K562 (cell line): Measurements from ENCODE around the gene CCDC116. TPM values are rescaled to one million over a fixed set of nuclear protein-coding genes. Genes with fewer than 3 reads are reported as not detected.
A peak's percentile ranks its signal among the peaks of the same experiment; 100 is the strongest.

Source experiments
- ARID3B ChIP-seq: fragments of 250-450 bp; sonication (Bioruptor Pico); IDR thresholded peaks from 2 replicates; pipeline ENCODE4 v1.4.0; 2020; ENCODE audit warnings: borderline replicate concordance
- ASH1L ChIP-seq: fragments of 450-650 bp; IDR thresholded peaks from 2 replicates; pipeline ENCODE4 v1.6.1; 2018; ENCODE audit warnings: borderline replicate concordance, mild to moderate bottlenecking, low read depth; ENCODE audit not compliant: partially characterized antibody
- CHD2 ChIP-seq: IDR thresholded peaks from 2 replicates; pipeline ENCODE4 v1.6.1; 2011; ENCODE audit warnings: low read depth, low read length
- ELK3 ChIP-seq: fragments of 450-650 bp; formaldehyde crosslinking; IDR thresholded peaks from 2 replicates; pipeline ENCODE4 v1.4.0; 2020; ENCODE audit warnings: mild to moderate bottlenecking
- ID3 ChIP-seq, 2 experiments: fragments of 250-450 bp in 1 of 2; fragments of 450-650 bp in 1 of 2; sonication (Bioruptor Pico) in 1 of 2; IDR thresholded peaks; 2 replicates each; pipeline versions ENCODE4 v1.6.1 to v1.8.0; 2016 to 2021; ENCODE audit warnings: mild to moderate bottlenecking in 2 of 2, moderate library complexity in 2 of 2, missing compliant biosample characterization in 1 of 2, missing genetic modification characterization in 1 of 2
- KDM2B ChIP-seq: fragments of 250-450 bp; sonication (Bioruptor Pico); IDR thresholded peaks from 2 replicates; pipeline ENCODE4 v1.8.0; 2021; ENCODE audit warnings: mild to moderate bottlenecking, moderate library complexity
- MED1 ChIP-seq: sonication (generic); formaldehyde crosslinking; IDR thresholded peaks from 2 replicates; pipeline ENCODE4 v1.8.1; 2023; ENCODE audit warnings: missing genetic modification reagents, borderline replicate concordance
- MNT ChIP-seq, 2 experiments: fragments of 450-650 bp; conservative IDR thresholded peaks; 2 replicates each; pipeline ENCODE4 v1.6.1; 2017; ENCODE audit warnings: mild to moderate bottlenecking in 2 of 2, moderate library complexity in 2 of 2
- NR2F6 ChIP-seq: fragments of 450-650 bp; formaldehyde crosslinking; IDR thresholded peaks from 2 replicates; pipeline ENCODE4 v1.4.0; 2020; ENCODE audit warnings: mild to moderate bottlenecking
- SMAD1 ChIP-seq: fragments of 150-350 bp; IDR thresholded peaks from 2 replicates; pipeline ENCODE4 v1.6.1; 2014; ENCODE audit warnings: low read length, low read depth; ENCODE audit not compliant: partially characterized antibody
- SREBF1 ChIP-seq: fragments of 150-350 bp; IDR thresholded peaks from 2 replicates; pipeline ENCODE4 v1.6.1; 2014; ENCODE audit warnings: antibody characterized with exemption, low read depth, low read length, borderline replicate concordance
- U2AF1 ChIP-seq: fragments of 200-400 bp; formaldehyde crosslinking; optimal IDR thresholded peaks from 2 replicates; pipeline ENCODE3; 2017; ENCODE audit warnings: mild to moderate bottlenecking, low read depth, low read length, moderate library complexity
- ZBTB7A ChIP-seq: IDR thresholded peaks from 2 replicates; pipeline ENCODE4 v1.6.1; 2011; ENCODE audit warnings: low read depth, mild to moderate bottlenecking, low read length, moderate library complexity, borderline replicate concordance; ENCODE audit not compliant: control insufficient read depth
- ZKSCAN3 ChIP-seq: fragments of 250-450 bp; sonication (Bioruptor Pico); IDR thresholded peaks from 2 replicates; pipeline ENCODE4 v1.4.0; 2020
- ZNF121 ChIP-seq: sonication (generic); formaldehyde crosslinking; conservative IDR thresholded peaks from 2 replicates; pipeline ENCODE4 v1.8.0; 2022; ENCODE audit warnings: missing genetic modification reagents
- ZNF140 ChIP-seq: fragments of 250-450 bp; sonication (Bioruptor Pico); IDR thresholded peaks from 2 replicates; pipeline ENCODE4 v1.8.0; 2021; ENCODE audit warnings: moderate library complexity, mild to moderate bottlenecking, inconsistent platforms
- ZNF143 ChIP-seq: sonication (generic); formaldehyde crosslinking; IDR thresholded peaks from 2 replicates; pipeline ENCODE4 v1.9.0; 2022; ENCODE audit warnings: mild to moderate bottlenecking, missing genetic modification reagents
- ZNF146 ChIP-seq: IDR thresholded peaks from one replicate; pipeline ENCODE4 v1.6.1; 2018; ENCODE audit warnings: missing compliant biosample characterization; ENCODE audit not compliant: unreplicated experiment
- ZNF174 ChIP-seq: fragments of 250-450 bp; sonication (Bioruptor Pico); IDR thresholded peaks from 2 replicates; pipeline ENCODE4 v1.4.0; 2020; ENCODE audit warnings: mild to moderate bottlenecking
- ZNF263 ChIP-seq: sonication (generic); formaldehyde crosslinking; IDR thresholded peaks from 2 replicates; pipeline ENCODE4 v1.8.0; 2022; ENCODE audit warnings: mild to moderate bottlenecking, missing genetic modification reagents, borderline replicate concordance
- ZNF589 ChIP-seq: fragments of 200-800 bp; sonication (Bioruptor generic); IDR thresholded peaks from 2 replicates; pipeline ENCODE4 v1.6.1; 2016; ENCODE audit warnings: low read depth, missing genetic modification characterization, missing compliant biosample characterization
- ZNF778 ChIP-seq: fragments of 450-650 bp; formaldehyde crosslinking; IDR thresholded peaks from 2 replicates; pipeline ENCODE4 v1.4.0; 2020; ENCODE audit warnings: mild to moderate bottlenecking, moderate library complexity
- ZZZ3 ChIP-seq: fragments of 450-650 bp; IDR thresholded peaks from 2 replicates; pipeline ENCODE4 v1.6.1; 2016; ENCODE audit warnings: antibody characterized with exemption, mild to moderate bottlenecking, moderate library complexity
- polyA plus RNA-seq, 8 experiments: library from polyadenylated mRNA; depleted of rRNA in 4 of 8; stranded (reverse) in 5 of 8; unstranded in 3 of 8; fragments of >200 nt; fragmentation: Nextera tagmentation in 2 of 8; fragmentation: Illumina TruSeq in 1 of 8; extraction: Ambion mirVana in 2 of 8; extraction: Trizol in 1 of 8; gene quantifications; 2 replicates each; pipeline versions ENCODE4 v1.2.1 to v1.2.3, GENCODE V29; 2011 to 2014; ENCODE audit warnings: inconsistent platforms in 1 of 8, missing spikeins in 1 of 8
- total RNA-seq, 7 experiments: library from RNA; depleted of rRNA in 6 of 7; stranded (reverse); fragments of >200 nt in 6 of 7; fragmentation: Illumina TruSeq in 2 of 7; extraction: Trizol in 2 of 7; gene quantifications; 2 replicates each; pipeline versions ENCODE4 v1.2.1 to v1.2.3, GENCODE V29; 2011 to 2021; ENCODE audit warnings: low replicate concordance in 1 of 7

Gene CCDC116
- total and polyA plus RNA-seq, 9 of the 15 experiments (the other 6 are each of a cell fraction or from before 2014, with no cell fraction given) = 1.6 to 11.3 (median 4.7) TPM

GRCh38 chr22:21613553-21614233 is 18.9 kb upstream of the CCDC116 start (continued):
- no peak for TF ChIP-seq ARID3B (CRISPR knock-in tag)
- TF ChIP-seq ZNF140 = 0 out of 2 replicates have a peak, but pooled peaks have one; percentile 48
- TF ChIP-seq NR2F6 (CRISPR knock-in tag) = 0 out of 2 replicates have a peak, but pooled peaks have one; percentile 72
- TF ChIP-seq CHD2 = no peak
- peak; percentile 60; the same call in 1 of the 2 replicates for TF ChIP-seq MED1
- peak; percentile 21; the same call in 1 of the 2 replicates for TF ChIP-seq ZNF589
- no peak for TF ChIP-seq ZNF146 (CRISPR knock-in tag)
- TF ChIP-seq SMAD1 = peak; percentile 16
- no peak for TF ChIP-seq ZBTB7A
- peak; percentile 50; the same call in 1 of the 2 replicates for TF ChIP-seq ZKSCAN3
- TF ChIP-seq MNT (conservative IDR thresholded peaks at IDR 0.05) = no peak
- TF ChIP-seq ID3 (CRISPR knock-in tag; IDR thresholded peaks at IDR 0.05) = no peak
- TF ChIP-seq ID3 (tag; IDR thresholded peaks at IDR 0.05) = 0 out of 2 replicates have a peak, but pooled peaks have one; percentile 16
- 0 out of 2 replicates have a peak, but pooled peaks have one; percentile 71 for TF ChIP-seq ZNF174 (CRISPR knock-in tag)
- TF ChIP-seq ASH1L = no peak
- TF ChIP-seq ELK3 = 0 out of 2 replicates have a peak, but pooled peaks have one; percentile 57
- no peak for TF ChIP-seq ZZZ3
- no peak for TF ChIP-seq U2AF1
- TF ChIP-seq ZNF121 (CRISPR knock-in tag) = no peak
- peak; percentile 28; the same call in 1 of the 2 replicates for TF ChIP-seq ZNF263 (CRISPR knock-in tag)
- peak; percentile 15; the same call in 1 of the 2 replicates for TF ChIP-seq ZNF143 (CRISPR knock-in tag)
- 0 out of 2 replicates have a peak, but pooled peaks have one; percentile 79 for TF ChIP-seq ZNF778 (CRISPR knock-in tag)
- no peak for TF ChIP-seq SREBF1
- TF ChIP-seq KDM2B (CRISPR knock-in tag) = no peak
